ENCODE measurements around the gene XRCC4.

- no peak for TF ChIP-seq CENPBD1 (CRISPR knock-in tag; IDR thresholded peaks at IDR 0.05; ENCODE audit: borderline replicate concordance, low read depth)
- TF ChIP-seq SCMH1 (CRISPR knock-in tag; IDR thresholded peaks at IDR 0.05; ENCODE audit: borderline replicate concordance): no peak
- TF ChIP-seq HMGXB4 (CRISPR knock-in tag; IDR thresholded peaks at IDR 0.05; ENCODE audit: borderline replicate concordance in 1 of 2, low read depth in 1 of 2): no peak
- TF ChIP-seq ZNF484 (CRISPR knock-in tag; IDR thresholded peaks at IDR 0.05; ENCODE audit: borderline replicate concordance, low read depth): no peak
- TF ChIP-seq ZNF879 (CRISPR knock-in tag; IDR thresholded peaks at IDR 0.05): no peak
- no peak for TF ChIP-seq ZBTB33 (CRISPR knock-in tag; IDR thresholded peaks at IDR 0.05)
- no peak for TF ChIP-seq POLR2A (IDR thresholded peaks at IDR 0.05; ENCODE audit: insufficient read depth in 1 of 2, low read depth in 2 of 2, low read length in 2 of 2)
- no peak for TF ChIP-seq FOXK2 (IDR thresholded peaks at IDR 0.05)
- TF ChIP-seq FOXK1 (CRISPR knock-in tag; IDR thresholded peaks at IDR 0.05; ENCODE audit: borderline replicate concordance, low read depth): no peak
These were observed 283.2 kb downstream of the XRCC4 start for GRCh38 chr5:83360573-83360972.
